ENCODE results near the gene BBX. TPM values are rescaled to one million over a fixed set of nuclear protein-coding genes. Genes with fewer than 3 reads are reported as not detected.

BBX gene
- total and polyA plus RNA-seq, 2 of the 4 experiments (the other 2 are of a cell fraction), result 13.6 to 107 TPM

- no TSS peak for BruUV-seq (replicated peaks)
- no peaks in the 10 kb centered on the region for H4K20me1 ChIP-seq (ENCODE audit: insufficient read depth, low read length)
- H2AK5ac ChIP-seq (ENCODE audit: low read depth, low read length), result no peak overlapping the region
- H3K27me3 ChIP-seq (ENCODE audit: control insufficient read depth, insufficient read depth, low read length), result no peaks in the 10 kb centered on the region
- no peak overlapping the region for H3K4me3 ChIP-seq (ENCODE audit: insufficient read depth, low read depth, low read length)
- H4K91ac ChIP-seq (ENCODE audit: insufficient read depth, low read depth, low read length), result no peak overlapping the region
- H3K23ac ChIP-seq (ENCODE audit: low read depth, low read length), result no peak overlapping the region
- no peak overlapping the region for H2AK9ac ChIP-seq (replicated peaks; ENCODE audit: low read depth, low read length, poor library complexity)
- no peaks in the 10 kb centered on the region for H3K9me1 ChIP-seq (ENCODE audit: insufficient read depth, low read length)
- H3K4me2 ChIP-seq (ENCODE audit: low read depth, low read length), result no peak overlapping the region
- H4K5ac ChIP-seq (ENCODE audit: low read depth, low read length), result no peak overlapping the region
- no CpG with 5 or more reads among the region's 3 CpGs for WGBS, 2 experiments (ENCODE audit: extremely low coverage in 2 of 2, insufficient read length in 1 of 2)
- H2BK15ac ChIP-seq (ENCODE audit: low read depth, low read length), result no peak overlapping the region
- intact Hi-C loops (cut with micrococcal nuclease) (no loop called here), dilution Hi-C loops (cut with HindIII; ENCODE audit: low sequenced_read_pairs, unreplicated experiment) (no loop called here), in situ Hi-C loops (cut with MboI; ENCODE audit: low sequenced_read_pairs) (loop anchor here (10.0 kb wide), 1 partner anchor 814 kb away; no protein-coding TSS in a partner anchor)
- H2BK20ac ChIP-seq (ENCODE audit: low read depth, low read length), result no peak overlapping the region
- DNase-seq (no peak), ATAC-seq (ENCODE audit: low read depth) (no peak)
- H3K27ac ChIP-seq (ENCODE audit: insufficient read depth, low read length), result no peak overlapping the region
- no peak overlapping the region for H2BK120ac ChIP-seq (ENCODE audit: low read depth, low read length)
- POLR2A ChIA-PET (ENCODE audit: unreplicated experiment), result no interaction called here
- H3K18ac ChIP-seq (ENCODE audit: low read depth, low read length), result no peak overlapping the region
- H3K56ac ChIP-seq (ENCODE audit: extremely low read depth, insufficient read depth, low read length), result no peak overlapping the region
- no peak overlapping the region for H4K8ac ChIP-seq (ENCODE audit: low read depth in 2 of 2, low read length in 2 of 2)
- H3K79me1 ChIP-seq (ENCODE audit: low read depth in 1 of 2, low read length in 2 of 2), result peaks cover 0 to 8% of the 10 kb centered on the region in 2 experiments; a peak in 2 of 4 replicates
- CTCF ChIA-PET, result interaction anchor here (0.7 kb wide), 1 partner anchor 70 kb away, joined by 7 read pairs; no protein-coding TSS in a partner anchor
- H3K14ac ChIP-seq (replicated peaks; ENCODE audit: low read depth, low read length), result no peak overlapping the region
- H3K9me3 ChIP-seq (ENCODE audit: control insufficient read depth, insufficient read depth, low read length), result no peaks in the 10 kb centered on the region
- H3K4ac ChIP-seq (ENCODE audit: low read depth, low read length), result no peak overlapping the region
- no peak overlapping the region for H2AFZ ChIP-seq (replicated peaks; ENCODE audit: low read length, poor library complexity)
- no peak overlapping the region for H3K9ac ChIP-seq (ENCODE audit: low read depth, low read length)
- no peak overlapping the region for H2BK5ac ChIP-seq (ENCODE audit: low read depth, low read length, poor library complexity, severe bottlenecking)
- H3K4me1 ChIP-seq (ENCODE audit: control insufficient read depth, insufficient read depth, low read length), result peaks cover 2% of the 10 kb centered on the region; the same call in 1 of the 2 replicates
- TF ChIP-seq ELK1 (IDR thresholded peaks at IDR 0.05; ENCODE audit: borderline replicate concordance, low read depth, low read length) (no peak), RAD21 (IDR thresholded peaks at IDR 0.05; ENCODE audit: low read length) (no peak), MAZ (IDR thresholded peaks at IDR 0.05; ENCODE audit: borderline replicate concordance, low read depth, low read length) (no peak), BHLHE40 (IDR thresholded peaks at IDR 0.05; ENCODE audit: low read depth, low read length) (no peak), MXI1 (IDR thresholded peaks at IDR 0.05; ENCODE audit: borderline replicate concordance, low read depth, low read length) (no peak), RCOR1 (IDR thresholded peaks at IDR 0.05; ENCODE audit: insufficient replicate concordance, low read length) (no peak), POLR2A (IDR thresholded peaks at IDR 0.05; ENCODE audit: low read depth, low read length) (no peak), FOS (IDR thresholded peaks at IDR 0.05; ENCODE audit: low read depth, low read length) (no peak)
- no peaks in the 10 kb centered on the region for H3K36me3 ChIP-seq (ENCODE audit: control insufficient read depth, insufficient read depth, low read length)
Observed at GRCh38 chr3:107670986-107671385, 148.2 kb downstream of the BBX start.

All from IMR-90 (cell line).